ENCODE data around the gene SYCP2. TPM values are rescaled to one million over a fixed set of nuclear protein-coding genes. Genes with fewer than 3 reads are reported as not detected.

Gene SYCP2
- total and polyA plus RNA-seq, 2 donors (not counting 1 experiment from before 2014, with no cell fraction given), result 0.77 to 1.2 TPM

DNA sequence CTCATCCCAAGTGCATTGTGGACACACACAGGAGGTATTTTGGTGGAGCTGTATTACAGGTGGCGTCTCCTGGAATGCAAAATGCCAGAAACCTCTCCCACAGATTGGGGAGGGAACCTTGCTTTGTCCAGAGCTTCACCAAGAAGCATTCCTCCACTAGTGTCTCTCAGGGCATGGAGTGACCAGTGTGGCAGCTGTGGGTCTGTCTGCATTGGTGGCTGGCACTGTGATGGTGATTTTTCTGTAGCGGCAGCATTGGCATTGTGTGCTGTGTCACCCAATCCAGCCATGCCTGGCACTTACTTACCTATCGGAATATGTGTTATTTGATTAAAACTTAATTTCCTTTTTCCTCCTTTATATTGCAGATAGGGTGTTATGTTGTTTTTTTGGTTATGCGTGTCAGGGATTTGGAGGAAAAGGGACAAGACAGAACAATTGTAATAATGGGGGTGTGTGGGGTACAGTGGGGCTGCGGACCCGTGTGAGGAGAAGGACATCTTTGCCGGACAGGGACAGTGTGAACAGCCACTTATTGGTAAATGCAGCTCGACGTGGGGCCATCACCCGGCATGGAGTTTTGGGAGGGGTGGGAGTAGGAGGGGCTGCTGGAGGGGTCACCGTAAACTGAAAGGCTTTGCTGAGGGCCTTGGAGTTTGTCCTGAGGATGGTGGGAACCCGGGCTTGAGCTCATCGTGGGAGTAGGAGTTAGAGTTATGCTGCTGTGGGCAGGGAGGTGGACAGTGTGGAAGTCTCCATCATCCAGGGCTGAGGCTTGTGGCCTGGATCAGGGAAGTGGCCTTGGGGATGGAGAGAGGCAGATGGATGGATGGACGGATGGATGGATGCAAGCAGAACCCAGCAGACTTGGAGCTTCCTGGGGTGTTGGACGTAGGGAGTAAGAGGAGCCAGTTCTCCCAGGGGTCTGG lies 105.0 kb downstream of the SYCP2 start:
- H4K20me1 ChIP-seq (ENCODE audit: control insufficient read depth, extremely low read depth, insufficient read depth, low read length), result no peaks in the 10 kb centered on the region
- H3K4me3 ChIP-seq (replicated peaks in 1 of 4; ENCODE audit: control extremely low read depth in 1 of 4, insufficient read depth in 1 of 4, low read depth in 3 of 4, low read length in 4 of 4), result no peak overlapping the region
- H3K27ac ChIP-seq (ENCODE audit: insufficient read depth, low read length), result no peak overlapping the region
- no peak for DNase-seq (ENCODE audit: low read depth in 2 of 2)
- H3K4me1 ChIP-seq (ENCODE audit: control insufficient read depth, extremely low read depth, insufficient read depth, low read length), result no peaks in the 10 kb centered on the region
- H3K9me3 ChIP-seq (ENCODE audit: control insufficient read depth, insufficient read depth, low read depth, low read length), result no peaks in the 10 kb centered on the region
- no peaks in the 10 kb centered on the region for H3K36me3 ChIP-seq (ENCODE audit: control insufficient read depth, insufficient read depth, low read length)
- no peak overlapping the region for H2AFZ ChIP-seq (ENCODE audit: low read length)
- no peak overlapping the region for H3K9ac ChIP-seq (ENCODE audit: insufficient read depth, low read length)
- no peak for TF ChIP-seq EZH2 (IDR thresholded peaks at IDR 0.05; ENCODE audit: low read length, missing control alignments)
- TF ChIP-seq, protein P1, sequence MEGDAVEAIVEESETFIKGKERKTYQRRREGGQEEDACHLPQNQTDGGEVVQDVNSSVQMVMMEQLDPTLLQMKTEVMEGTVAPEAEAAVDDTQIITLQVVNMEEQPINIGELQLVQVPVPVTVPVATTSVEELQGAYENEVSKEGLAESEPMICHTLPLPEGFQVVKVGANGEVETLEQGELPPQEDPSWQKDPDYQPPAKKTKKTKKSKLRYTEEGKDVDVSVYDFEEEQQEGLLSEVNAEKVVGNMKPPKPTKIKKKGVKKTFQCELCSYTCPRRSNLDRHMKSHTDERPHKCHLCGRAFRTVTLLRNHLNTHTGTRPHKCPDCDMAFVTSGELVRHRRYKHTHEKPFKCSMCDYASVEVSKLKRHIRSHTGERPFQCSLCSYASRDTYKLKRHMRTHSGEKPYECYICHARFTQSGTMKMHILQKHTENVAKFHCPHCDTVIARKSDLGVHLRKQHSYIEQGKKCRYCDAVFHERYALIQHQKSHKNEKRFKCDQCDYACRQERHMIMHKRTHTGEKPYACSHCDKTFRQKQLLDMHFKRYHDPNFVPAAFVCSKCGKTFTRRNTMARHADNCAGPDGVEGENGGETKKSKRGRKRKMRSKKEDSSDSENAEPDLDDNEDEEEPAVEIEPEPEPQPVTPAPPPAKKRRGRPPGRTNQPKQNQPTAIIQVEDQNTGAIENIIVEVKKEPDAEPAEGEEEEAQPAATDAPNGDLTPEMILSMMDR (conservative IDR thresholded peaks at IDR 0.05 in 1 of 2, IDR thresholded peaks at IDR 0.05 in 1 of 2; ENCODE audit: low read depth in 1 of 2, low read length in 2 of 2), result no peak
- H3K79me2 ChIP-seq (ENCODE audit: control insufficient read depth, insufficient read depth, low read length), result no peaks in the 10 kb centered on the region
- no peaks in the 10 kb centered on the region for H3K27me3 ChIP-seq (ENCODE audit: control insufficient read depth, insufficient read depth, low read length)
- no peak overlapping the region for H3K4me2 ChIP-seq (ENCODE audit: extremely low read depth, insufficient read depth, low read length)

DNA sequence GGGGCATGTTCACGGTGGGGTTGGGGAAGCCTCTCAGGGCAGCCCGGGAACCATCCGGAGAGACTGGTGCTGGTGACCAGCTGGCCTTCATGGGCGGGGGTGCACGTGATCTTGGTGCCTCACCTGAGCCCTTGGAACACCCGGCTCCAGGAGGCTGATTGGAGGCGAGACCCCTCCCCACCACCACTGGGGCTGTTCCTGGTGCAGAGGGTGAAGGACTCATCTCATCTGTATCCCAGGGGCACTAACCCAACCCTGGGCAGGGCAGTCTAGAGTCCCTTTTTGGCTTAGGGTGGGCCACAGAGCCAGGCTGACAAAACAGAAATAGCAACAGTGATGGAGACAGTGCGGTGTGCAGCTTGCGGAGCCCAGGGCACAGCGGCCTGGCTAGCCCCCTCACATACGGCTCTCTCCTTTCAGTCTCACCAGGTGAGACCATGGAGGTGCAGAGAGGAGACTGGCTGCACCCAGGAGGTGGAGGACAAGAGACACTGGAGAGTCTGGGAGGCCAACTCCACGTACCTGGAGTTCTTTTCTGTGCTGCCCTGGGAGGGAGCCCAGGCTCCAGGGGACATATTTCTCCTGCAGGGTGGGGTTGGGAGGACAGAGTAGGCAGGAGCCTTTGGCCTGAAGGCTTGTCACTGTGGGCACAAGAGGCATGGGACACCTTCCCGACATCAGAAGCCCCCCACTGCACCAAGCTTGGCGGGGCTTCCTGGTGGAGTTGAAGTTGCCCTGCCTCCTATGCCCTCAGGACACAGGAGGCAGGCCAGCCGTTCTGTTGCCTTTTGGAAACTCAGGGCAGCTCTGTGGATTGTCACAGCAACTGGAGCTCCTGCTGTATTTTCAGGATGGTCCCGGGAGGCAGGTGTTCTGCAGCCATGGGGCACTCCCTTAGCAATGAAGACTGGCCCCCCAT lies 106.0 kb downstream of the SYCP2 start:
- no peak for DNase-seq (ENCODE audit: low read depth in 2 of 2)
- no peaks in the 10 kb centered on the region for H3K4me1 ChIP-seq (ENCODE audit: control insufficient read depth, extremely low read depth, insufficient read depth, low read length)
- no peak overlapping the region for H3K4me3 ChIP-seq (replicated peaks in 1 of 4; ENCODE audit: control extremely low read depth in 1 of 4, insufficient read depth in 1 of 4, low read depth in 3 of 4, low read length in 4 of 4)

More for the DNA sequence above, 106.0 kb downstream of the SYCP2 start:
- TF ChIP-seq, protein P1 (conservative IDR thresholded peaks at IDR 0.05 in 1 of 2, IDR thresholded peaks at IDR 0.05 in 1 of 2; ENCODE audit: low read depth in 1 of 2, low read length in 2 of 2), result no peak
- TF ChIP-seq EZH2 (IDR thresholded peaks at IDR 0.05; ENCODE audit: low read length, missing control alignments), result no peak
- H2AFZ ChIP-seq (ENCODE audit: low read length), result no peak overlapping the region
- H3K27me3 ChIP-seq (ENCODE audit: control insufficient read depth, insufficient read depth, low read length), result no peaks in the 10 kb centered on the region
- no peaks in the 10 kb centered on the region for H3K36me3 ChIP-seq (ENCODE audit: control insufficient read depth, insufficient read depth, low read length)
- H4K20me1 ChIP-seq (ENCODE audit: control insufficient read depth, extremely low read depth, insufficient read depth, low read length), result no peaks in the 10 kb centered on the region
- H3K79me2 ChIP-seq (ENCODE audit: control insufficient read depth, insufficient read depth, low read length), result no peaks in the 10 kb centered on the region
- H3K27ac ChIP-seq (ENCODE audit: insufficient read depth, low read length), result no peak overlapping the region
- no peak overlapping the region for H3K4me2 ChIP-seq (ENCODE audit: extremely low read depth, insufficient read depth, low read length)
- no peak overlapping the region for H3K9ac ChIP-seq (ENCODE audit: insufficient read depth, low read length)
- no peaks in the 10 kb centered on the region for H3K9me3 ChIP-seq (ENCODE audit: control insufficient read depth, insufficient read depth, low read depth, low read length)

All from fibroblast of lung (primary cell).